Natural killer cell (primary cell): ENCODE measurements around the gene CEP290. TPM values are rescaled to one million over a fixed set of nuclear protein-coding genes. Genes with fewer than 3 reads are reported as not detected.

Experiments used
- ATAC-seq, 3 donors: fragments of 150-1000 bp in 2 of 3; fragments of 200-7000 bp in 1 of 3; cut with Tn5 transposase; 1 replicate in 1 of 3; 2 replicates in 2 of 3; pipeline ENCODE4 v1.10.0; 2021; ENCODE audit warnings: mild to moderate bottlenecking in 2 of 3, moderate library complexity in 2 of 3
- DNase-seq, 2 donors: peaks; one replicate each; pipeline versions ENCODE4 v3.0.0 to v3.0.0-alpha.2; 2013 to 2021; ENCODE audit warnings: mixed read lengths in 1 of 2
- H3K27ac ChIP-seq: one replicate; pipeline ENCODE4 v1.5.1; 2013; ENCODE audit warnings: mild to moderate bottlenecking, low read length
- H3K27me3 ChIP-seq: one replicate; pipeline ENCODE4 v1.6.1; 2013; ENCODE audit warnings: low read length; ENCODE audit not compliant: control insufficient read depth, insufficient read depth
- H3K36me3 ChIP-seq: one replicate; pipeline ENCODE4 v1.6.1; 2013; ENCODE audit warnings: low read length; ENCODE audit not compliant: control insufficient read depth, insufficient read depth
- H3K4me1 ChIP-seq: one replicate; pipeline ENCODE4 v1.6.1; 2013; ENCODE audit warnings: low read length; ENCODE audit not compliant: control insufficient read depth, insufficient read depth
- H3K4me3 ChIP-seq: one replicate; pipeline ENCODE4 v1.5.1; 2013; ENCODE audit warnings: low read length
- H3K9me3 ChIP-seq: one replicate; pipeline ENCODE4 v1.6.1; 2013; ENCODE audit warnings: low read length; ENCODE audit not compliant: control insufficient read depth, insufficient read depth
- H3K27ac Mint-ChIP-seq, 2 donors: one replicate each; pipeline ENCODE4 v1.8.0; 2022; ENCODE audit warnings: mild to moderate bottlenecking in 2 of 2, mixed read lengths in 2 of 2, moderate library complexity in 1 of 2
- H3K27me3 Mint-ChIP-seq, 2 donors: one replicate each; pipeline ENCODE4 v1.8.0; 2022; ENCODE audit warnings: low read depth in 2 of 2, mixed read lengths in 2 of 2
- H3K36me3 Mint-ChIP-seq: one replicate; pipeline ENCODE4 v1.8.0; 2022; ENCODE audit warnings: mixed read lengths
- H3K4me1 Mint-ChIP-seq, 2 donors: one replicate each; pipeline ENCODE4 v1.8.0; 2022; ENCODE audit warnings: mixed read lengths in 2 of 2
- H3K4me3 Mint-ChIP-seq: one replicate; pipeline ENCODE4 v1.8.0; 2022; ENCODE audit warnings: mild to moderate bottlenecking, moderate library complexity, mixed read lengths
- H3K9me3 Mint-ChIP-seq, 2 donors: one replicate each; pipeline ENCODE4 v1.8.0; 2022; ENCODE audit warnings: mixed read lengths in 2 of 2
- WGBS: methylation state at CpG from one replicate; pipeline ENCODE4 v1.1.7; 2013; ENCODE audit warnings: missing lambda C conversion rate; ENCODE audit not compliant: insufficient coverage; 5-methylcytosine and 5-hydroxymethylcytosine counted together
- intact Hi-C: fragments of 100-400 bp; cut with micrococcal nuclease; formaldehyde crosslinking; loops from one replicate; pipeline ENCODE4 v1.14.2; 2022
- total RNA-seq, 4 donors: library from RNA; stranded (reverse); fragments of 120-200 nt in 1 of 4; gene quantifications; one replicate each; pipeline versions ENCODE4 v1.2.3 to v1.2.4, GENCODE V29; 2013 to 2022
- TF ChIP-seq, protein P1 (sequence below): fragments of 200-600 bp; IDR thresholded peaks from one replicate; pipeline ENCODE4 v1.8.0; 2022; ENCODE audit warnings: antibody characterized with exemption

CEP290 gene
- total RNA-seq, 3 donors from 2014 or later (not counting 1 experiment from before 2014, with no cell fraction given), result 14.3 to 23.6 (median 18.7) TPM

GRCh38 chr12:88153959-88154358, 12.1 kb upstream of the CEP290 start:
- peaks cover 2% of the 10 kb centered on the region for H3K36me3 ChIP-seq
- Mint-ChIP-seq H3K27ac (no peak overlapping the region), H3K36me3 (no peaks in the 10 kb centered on the region), H3K27me3 (no peaks in the 10 kb centered on the region), H3K4me1 (peaks cover 0 to 5% of the 10 kb centered on the region in 2 donors), H3K9me3 (no peaks in the 10 kb centered on the region), H3K4me3 (no peak overlapping the region)
- ATAC-seq (no peak), DNase-seq (no peak)
- no peak overlapping the region for H3K4me3 ChIP-seq
- no CpG with 5 or more reads among the region's 3 CpGs for WGBS
- H3K27ac ChIP-seq, result no peak overlapping the region
- no peaks in the 10 kb centered on the region for H3K4me1 ChIP-seq
- no peaks in the 10 kb centered on the region for H3K9me3 ChIP-seq
- no peaks in the 10 kb centered on the region for H3K27me3 ChIP-seq
- TF ChIP-seq, protein P1, sequence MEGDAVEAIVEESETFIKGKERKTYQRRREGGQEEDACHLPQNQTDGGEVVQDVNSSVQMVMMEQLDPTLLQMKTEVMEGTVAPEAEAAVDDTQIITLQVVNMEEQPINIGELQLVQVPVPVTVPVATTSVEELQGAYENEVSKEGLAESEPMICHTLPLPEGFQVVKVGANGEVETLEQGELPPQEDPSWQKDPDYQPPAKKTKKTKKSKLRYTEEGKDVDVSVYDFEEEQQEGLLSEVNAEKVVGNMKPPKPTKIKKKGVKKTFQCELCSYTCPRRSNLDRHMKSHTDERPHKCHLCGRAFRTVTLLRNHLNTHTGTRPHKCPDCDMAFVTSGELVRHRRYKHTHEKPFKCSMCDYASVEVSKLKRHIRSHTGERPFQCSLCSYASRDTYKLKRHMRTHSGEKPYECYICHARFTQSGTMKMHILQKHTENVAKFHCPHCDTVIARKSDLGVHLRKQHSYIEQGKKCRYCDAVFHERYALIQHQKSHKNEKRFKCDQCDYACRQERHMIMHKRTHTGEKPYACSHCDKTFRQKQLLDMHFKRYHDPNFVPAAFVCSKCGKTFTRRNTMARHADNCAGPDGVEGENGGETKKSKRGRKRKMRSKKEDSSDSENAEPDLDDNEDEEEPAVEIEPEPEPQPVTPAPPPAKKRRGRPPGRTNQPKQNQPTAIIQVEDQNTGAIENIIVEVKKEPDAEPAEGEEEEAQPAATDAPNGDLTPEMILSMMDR, result no peak
- intact Hi-C loops, result no loop called here

- peaks cover 5% of the 10 kb centered on the region in 2 donors for H3K4me1 Mint-ChIP-seq
- 96% methylated on average over 2 of the region's 2 CpGs for WGBS
- H3K36me3 Mint-ChIP-seq, result no peaks in the 10 kb centered on the region
- H3K4me3 ChIP-seq, result no peak overlapping the region
- ATAC-seq, result no peak
- H3K4me1 ChIP-seq, result no peaks in the 10 kb centered on the region
- intact Hi-C loops, result no loop called here
- no peak for DNase-seq
- no peak overlapping the region for H3K4me3 Mint-ChIP-seq
- H3K27me3 ChIP-seq, result no peaks in the 10 kb centered on the region
- H3K9me3 ChIP-seq, result no peaks in the 10 kb centered on the region
- no peaks in the 10 kb centered on the region for H3K9me3 Mint-ChIP-seq
- peaks cover 2% of the 10 kb centered on the region for H3K36me3 ChIP-seq
- TF ChIP-seq, protein P1, result no peak
- H3K27ac Mint-ChIP-seq, result no peak overlapping the region
- H3K27me3 Mint-ChIP-seq, result no peaks in the 10 kb centered on the region
- H3K27ac ChIP-seq, result no peak overlapping the region
Observed at GRCh38 chr12:88150063-88150462, 8.2 kb upstream of the CEP290 start.

DNA sequence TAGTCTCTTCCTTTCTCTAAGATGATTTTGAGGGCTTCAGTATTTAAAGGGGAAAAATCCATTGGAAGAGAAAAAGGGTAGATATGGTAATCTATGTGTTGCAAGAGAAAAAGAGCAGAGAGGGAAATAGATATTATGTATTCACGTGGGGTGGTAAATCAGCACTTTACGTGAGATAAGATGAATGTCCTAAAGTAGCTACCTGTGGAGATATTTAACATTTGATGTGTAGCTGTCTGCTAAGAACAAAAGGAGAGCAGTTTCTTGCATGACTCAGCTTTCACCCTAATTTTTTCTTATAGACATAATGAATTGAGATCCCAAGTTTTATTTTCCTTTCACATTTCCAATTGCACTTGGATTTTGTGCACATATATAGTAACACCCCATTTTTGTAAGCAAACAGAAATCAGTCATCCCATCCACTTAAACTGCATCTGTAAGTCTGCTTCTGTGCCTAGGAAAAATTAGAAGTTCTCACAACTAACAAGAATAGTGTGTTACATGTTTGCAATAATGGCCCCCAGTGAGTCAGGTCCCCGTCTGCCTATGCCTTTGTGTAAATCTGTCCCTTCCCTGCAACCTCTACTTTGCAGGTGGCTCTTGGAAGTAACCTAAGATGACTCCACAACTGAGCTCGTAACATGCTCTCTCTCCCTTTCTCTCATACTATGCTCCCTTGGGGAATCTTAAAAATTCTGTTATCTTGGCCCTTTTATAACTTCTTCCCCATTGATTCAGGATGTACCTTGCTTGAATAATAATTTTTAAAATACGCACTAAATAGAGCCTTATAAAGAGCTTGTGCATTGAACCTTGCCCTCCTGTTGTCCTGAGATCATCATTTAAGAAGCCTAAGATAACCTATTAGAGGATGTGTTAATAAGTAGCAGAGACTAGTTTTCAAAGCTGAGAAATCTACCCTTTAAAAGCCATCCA, 3.9 kb upstream of the CEP290 start:
- no peaks in the 10 kb centered on the region for H3K27me3 ChIP-seq
- no peak for DNase-seq
- peaks cover 25 to 28% of the 10 kb centered on the region in 2 donors for H3K4me1 Mint-ChIP-seq
- no peaks in the 10 kb centered on the region for H3K9me3 Mint-ChIP-seq
- no peak overlapping the region for H3K27ac ChIP-seq
- ATAC-seq, result no peak
- H3K9me3 ChIP-seq, result no peaks in the 10 kb centered on the region
- 88% methylated on average over 5 of the region's 5 CpGs for WGBS
- no peak overlapping the region for H3K4me3 ChIP-seq
- peaks cover 11% of the 10 kb centered on the region for H3K4me1 ChIP-seq
- TF ChIP-seq, protein P1, result no peak
- peak overlapping the region in 1 of 2 donors; percentile 55 for H3K27ac Mint-ChIP-seq
- intact Hi-C loops, result no loop called here
- no peaks in the 10 kb centered on the region for H3K27me3 Mint-ChIP-seq
- H3K4me3 Mint-ChIP-seq, result no peak overlapping the region
- peaks cover 2% of the 10 kb centered on the region for H3K36me3 ChIP-seq
- no peaks in the 10 kb centered on the region for H3K36me3 Mint-ChIP-seq
